Astrocyte of the spinal cord (primary cell): ENCODE data around the gene GLRA2.

Experiments used
- DNase-seq: peaks from one replicate; pipeline ENCODE4 v3.0.0; 2011; ENCODE audit warnings: low read depth, low spot score
- H3K4me3 ChIP-seq: 2 replicates; pipeline ENCODE4 v1.5.1; 2011; ENCODE audit warnings: low read depth, mild to moderate bottlenecking, low read length, moderate library complexity
- CTCF ChIP-seq: IDR thresholded peaks from 2 replicates; pipeline ENCODE4 v1.5.1; 2012; ENCODE audit warnings: low read depth, mild to moderate bottlenecking, low read length, inconsistent platforms
- in situ Hi-C: cut with HindIII; loops from 2 replicates; pipeline ENCODE4 v1.10.0; 2017; ENCODE audit warnings: low sequenced_read_pairs

The GLRA2 gene

GRCh38 chrX:14616301-14616700, 87.0 kb downstream of the GLRA2 start:
- TF ChIP-seq CTCF = no peak
- in situ Hi-C loops = no loop called here
- H3K4me3 ChIP-seq = no peak overlapping the region
- no peak for DNase-seq

GRCh38 chrX:14616836-14617235, 87.5 kb downstream of the GLRA2 start:
- no peak for DNase-seq
- no peak overlapping the region for H3K4me3 ChIP-seq
- in situ Hi-C loops = no loop called here
- TF ChIP-seq CTCF = no peak

- TF ChIP-seq CTCF = no peak
- DNase-seq = no peak
- no peak overlapping the region for H3K4me3 ChIP-seq
- in situ Hi-C loops = no loop called here
Observed at GRCh38 chrX:14618177-14618965, 89.0 kb downstream of the GLRA2 start.

- no peak for TF ChIP-seq CTCF
- no peak for DNase-seq
- no peak overlapping the region for H3K4me3 ChIP-seq
- in situ Hi-C loops = no loop called here
Observed at GRCh38 chrX:14630733-14631132, 101.4 kb downstream of the GLRA2 start.

- TF ChIP-seq CTCF = no peak
- no peak overlapping the region for H3K4me3 ChIP-seq
- no peak for DNase-seq
- in situ Hi-C loops = no loop called here
Observed at GRCh38 chrX:14641681-14642655, 112.6 kb downstream of the GLRA2 start.

- H3K4me3 ChIP-seq = no peak overlapping the region
- in situ Hi-C loops = no loop called here
- no peak for TF ChIP-seq CTCF
- no peak for DNase-seq
Observed at GRCh38 chrX:14660970-14661369, 131.6 kb downstream of the GLRA2 start.
